ENCODE measurements around the gene MAGED4. TPM values are rescaled to one million over a fixed set of nuclear protein-coding genes. Genes with fewer than 3 reads are reported as not detected.
"Not testable (repeated sequence)": the region's sequence is repeated elsewhere in the genome, so short reads cannot be mapped to it uniquely, and the experiment has no call there.

The MAGED4 gene
- total and polyA plus RNA-seq, 7 donors = 0.27 to 11.4 (median 6.3) TPM; not detected in 1

DNA sequence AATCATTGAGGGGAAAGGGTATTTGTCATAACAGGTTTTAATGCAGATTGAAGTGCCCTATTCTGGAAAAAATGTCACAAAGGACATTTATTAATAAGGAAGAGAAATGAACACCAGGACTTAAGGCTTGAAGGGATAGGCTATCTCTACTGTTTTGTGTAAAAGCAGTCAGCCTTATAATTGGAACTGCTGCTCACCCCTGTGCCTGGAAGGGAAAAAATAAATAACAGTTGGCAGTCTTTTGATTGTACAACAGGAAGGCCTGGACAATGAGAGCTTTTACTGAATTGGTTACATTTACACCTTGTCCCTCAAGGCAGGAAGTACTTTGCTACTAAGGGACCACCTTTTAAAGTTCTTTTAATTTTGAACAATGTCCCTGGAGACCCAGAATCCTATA is 17.8 kb upstream of the MAGED4 start:
- intact Hi-C loops (cut with DNase I) = no loop called here
- Histone ChIP-seq H3K27me3 (no peaks in the 10 kb centered on the region), H3K36me3 (no peaks in the 10 kb centered on the region), H3K4me3 (no peak overlapping the region), H3K27ac (no peak overlapping the region), H3K4me1 (no peaks in the 10 kb centered on the region), H3K9me3 (no peaks in the 10 kb centered on the region)
- TF ChIP-seq, protein P1, sequence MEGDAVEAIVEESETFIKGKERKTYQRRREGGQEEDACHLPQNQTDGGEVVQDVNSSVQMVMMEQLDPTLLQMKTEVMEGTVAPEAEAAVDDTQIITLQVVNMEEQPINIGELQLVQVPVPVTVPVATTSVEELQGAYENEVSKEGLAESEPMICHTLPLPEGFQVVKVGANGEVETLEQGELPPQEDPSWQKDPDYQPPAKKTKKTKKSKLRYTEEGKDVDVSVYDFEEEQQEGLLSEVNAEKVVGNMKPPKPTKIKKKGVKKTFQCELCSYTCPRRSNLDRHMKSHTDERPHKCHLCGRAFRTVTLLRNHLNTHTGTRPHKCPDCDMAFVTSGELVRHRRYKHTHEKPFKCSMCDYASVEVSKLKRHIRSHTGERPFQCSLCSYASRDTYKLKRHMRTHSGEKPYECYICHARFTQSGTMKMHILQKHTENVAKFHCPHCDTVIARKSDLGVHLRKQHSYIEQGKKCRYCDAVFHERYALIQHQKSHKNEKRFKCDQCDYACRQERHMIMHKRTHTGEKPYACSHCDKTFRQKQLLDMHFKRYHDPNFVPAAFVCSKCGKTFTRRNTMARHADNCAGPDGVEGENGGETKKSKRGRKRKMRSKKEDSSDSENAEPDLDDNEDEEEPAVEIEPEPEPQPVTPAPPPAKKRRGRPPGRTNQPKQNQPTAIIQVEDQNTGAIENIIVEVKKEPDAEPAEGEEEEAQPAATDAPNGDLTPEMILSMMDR (IDR thresholded peaks at IDR 0.05) = no peak
- TF ChIP-seq POLR2AphosphoS5 (IDR thresholded peaks at IDR 0.05) (no peak), POLR2A (IDR thresholded peaks at IDR 0.05) (no peak), EP300 (IDR thresholded peaks at IDR 0.05) (no peak)
- DNase-seq = no peak

DNA sequence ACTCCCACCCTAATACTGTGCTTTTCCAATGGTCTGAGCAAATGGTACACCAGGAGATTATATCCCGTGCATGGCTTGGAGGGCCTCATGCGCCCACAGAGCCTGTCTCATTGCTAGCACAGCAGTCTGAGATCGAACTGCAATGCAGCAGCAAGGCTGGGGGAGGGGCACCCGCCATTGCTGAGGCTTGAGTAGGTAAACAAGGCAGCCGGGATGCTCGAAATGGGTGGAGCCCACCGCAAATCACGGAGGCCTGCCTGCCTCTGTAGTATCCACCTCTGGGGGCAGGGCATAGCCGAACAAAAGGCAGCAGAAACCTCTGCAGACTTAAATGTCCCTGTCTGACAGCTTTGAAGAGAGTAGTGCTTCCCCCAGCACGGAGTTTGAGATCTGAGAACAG is 13.6 kb upstream of the MAGED4 start:
- intact Hi-C loops (cut with DNase I); DNase-seq: not testable (repeated sequence)
- WGBS, 2 donors = 77 to 86% methylated on average over 10 of the region's 10 CpGs

DNA sequence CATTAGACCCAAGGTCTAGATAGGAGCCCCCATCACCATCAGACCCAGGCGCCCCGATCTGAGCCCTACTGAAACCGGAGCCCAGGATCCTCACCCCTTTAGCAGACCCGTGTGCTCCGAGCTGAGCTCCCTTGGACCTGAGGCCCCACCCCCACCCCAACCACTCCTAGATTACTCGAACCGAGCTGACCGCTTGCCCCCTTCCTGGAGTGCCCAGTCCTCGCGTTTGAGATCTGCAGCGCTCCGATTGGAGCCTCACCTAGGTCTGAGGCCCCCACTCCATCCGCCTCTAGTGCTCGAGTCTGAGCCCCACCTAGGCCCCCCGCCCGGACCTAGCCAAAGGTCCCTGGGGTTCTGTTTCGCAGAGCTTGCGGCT is 378 bp downstream of the MAGED4 start:
- H3K9me3 ChIP-seq; H3K27ac ChIP-seq; H3K4me3 ChIP-seq; H3K27me3 ChIP-seq; intact Hi-C loops (cut with DNase I); H3K36me3 ChIP-seq; DNase-seq; H3K4me1 ChIP-seq: not testable (repeated sequence)
- WGBS, 2 donors = no CpG with 5 or more reads among the region's 18 CpGs

More for the DNA sequence above, 13.6 kb upstream of the MAGED4 start:
- H3K9me3 ChIP-seq, H3K27ac ChIP-seq, H3K4me1 ChIP-seq, H3K4me3 ChIP-seq, H3K27me3 ChIP-seq, H3K36me3 ChIP-seq: not testable (repeated sequence)

DNA sequence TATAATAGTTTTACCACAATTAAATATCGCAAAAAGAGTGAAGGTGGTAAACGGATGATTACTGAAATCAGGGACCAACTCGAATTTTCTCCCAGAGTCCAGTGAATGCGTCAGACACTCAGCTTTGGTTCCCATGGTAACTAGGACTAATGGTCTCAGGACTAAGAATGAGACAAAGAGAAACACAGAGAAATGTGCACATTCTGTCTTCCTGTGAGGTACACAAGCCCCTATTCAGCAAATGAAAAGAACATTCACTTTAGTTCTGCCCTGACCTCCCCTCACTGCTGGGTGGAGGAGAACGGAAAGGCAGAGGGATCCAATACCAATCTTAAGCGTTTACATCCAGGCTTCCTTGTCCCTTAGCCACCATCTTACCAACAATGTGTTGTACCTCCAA is 26.7 kb downstream of the MAGED4 start:
- H3K4me1 ChIP-seq; DNase-seq; H3K27ac ChIP-seq; H3K36me3 ChIP-seq; H3K9me3 ChIP-seq; H3K27me3 ChIP-seq; intact Hi-C loops (cut with DNase I); H3K4me3 ChIP-seq: not testable (repeated sequence)
- WGBS, 2 donors = no CpG with 5 or more reads among the region's 6 CpGs

DNA sequence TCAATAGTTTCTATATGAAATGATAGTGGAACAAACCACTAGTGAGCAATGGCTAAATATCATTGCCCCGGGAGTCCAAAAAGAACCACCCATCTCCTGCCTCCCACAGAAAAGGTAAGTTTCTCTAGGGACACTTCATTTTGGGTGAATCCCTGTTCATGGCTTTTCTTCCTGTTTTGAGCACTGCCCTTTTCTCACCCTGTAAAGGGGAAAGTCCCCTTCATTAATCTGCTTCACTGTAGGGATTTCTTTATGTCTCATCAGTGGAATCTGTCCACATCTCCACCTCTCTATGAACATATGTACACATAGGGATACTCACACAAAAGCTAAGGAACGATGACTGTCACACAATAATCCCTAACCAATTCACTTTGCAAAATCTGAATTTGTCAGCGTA is 28.6 kb downstream of the MAGED4 start:
- WGBS, 2 donors = 86 to 89% methylated on average over 3 of the region's 3 CpGs
- TF ChIP-seq, protein P1 (IDR thresholded peaks at IDR 0.05) = no peak
- TF ChIP-seq POLR2A (IDR thresholded peaks at IDR 0.05) = no peak
- TF ChIP-seq EP300 (IDR thresholded peaks at IDR 0.05) = no peak
- TF ChIP-seq POLR2AphosphoS5 (IDR thresholded peaks at IDR 0.05) = no peak
- H3K27ac ChIP-seq = no peak overlapping the region
- no peaks in the 10 kb centered on the region for H3K4me1 ChIP-seq
- intact Hi-C loops (cut with DNase I) = no loop called here
- DNase-seq = no peak
- no peaks in the 10 kb centered on the region for H3K9me3 ChIP-seq
- H3K36me3 ChIP-seq = no peaks in the 10 kb centered on the region
- H3K27me3 ChIP-seq = no peaks in the 10 kb centered on the region
- H3K4me3 ChIP-seq = no peak overlapping the region

DNA sequence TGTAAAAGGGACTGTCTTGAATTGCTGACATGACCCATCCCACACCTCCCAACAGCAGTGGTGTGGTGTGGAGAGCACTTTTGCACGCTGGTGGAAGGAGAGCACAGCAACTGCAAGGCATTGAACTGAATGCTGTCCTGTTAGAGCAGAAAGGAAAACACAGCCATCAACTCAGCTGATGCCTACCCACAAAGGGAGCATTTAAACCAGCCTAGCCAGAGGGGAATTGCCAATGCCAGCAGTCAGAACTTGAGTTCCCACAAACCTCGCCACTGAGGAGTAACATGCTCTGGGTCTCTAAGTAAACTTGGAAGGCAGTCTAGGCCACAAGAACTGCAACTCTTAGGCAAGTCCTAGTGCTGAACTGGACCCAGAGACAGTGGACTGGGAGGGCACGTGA is 31.9 kb downstream of the MAGED4 start:
- no peak for TF ChIP-seq POLR2A (IDR thresholded peaks at IDR 0.05)
- Histone ChIP-seq H3K27me3 (no peaks in the 10 kb centered on the region), H3K9me3 (no peaks in the 10 kb centered on the region), H3K4me3 (no peak overlapping the region), H3K27ac (no peak overlapping the region), H3K36me3 (no peaks in the 10 kb centered on the region), H3K4me1 (no peaks in the 10 kb centered on the region)
- no peak for DNase-seq
- intact Hi-C loops (cut with DNase I) = no loop called here
- WGBS, 2 donors = 80 to 85% methylated on average over 3 of the region's 3 CpGs

DNA sequence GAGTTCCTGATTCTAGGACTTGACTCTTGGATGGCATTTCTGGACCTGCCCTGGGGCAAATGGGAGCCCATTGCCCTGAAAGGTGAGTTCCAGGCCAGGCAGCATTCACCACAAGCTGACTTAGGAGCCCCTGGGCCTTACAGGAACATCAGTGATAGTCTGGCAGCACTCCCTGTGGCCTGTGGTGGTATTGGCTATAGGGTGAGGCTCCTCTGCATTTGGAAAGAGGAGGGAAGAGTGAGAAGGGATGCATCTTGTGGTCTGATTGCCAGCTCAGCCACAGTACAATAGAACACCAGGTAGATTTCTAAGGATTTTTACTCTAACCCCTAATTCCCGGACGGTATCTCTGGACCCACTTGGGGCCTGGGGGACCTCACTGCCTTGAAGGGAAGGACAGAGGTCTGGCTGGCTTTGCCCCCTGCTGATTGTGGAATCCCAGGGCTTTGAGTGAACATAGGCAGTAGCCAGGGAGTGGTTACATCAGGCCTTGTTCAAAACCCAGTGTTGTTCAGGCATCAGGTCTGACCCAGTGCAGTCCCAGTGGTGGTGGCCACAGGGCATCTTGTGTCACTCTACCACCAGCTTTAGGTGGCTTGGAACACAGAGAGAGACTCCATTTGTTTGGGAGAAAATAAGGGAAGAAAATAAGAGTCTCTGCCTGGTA is 32.9 kb downstream of the MAGED4 start:
- Histone ChIP-seq H3K27me3 (no peaks in the 10 kb centered on the region), H3K27ac (no peak overlapping the region), H3K4me1 (no peaks in the 10 kb centered on the region), H3K4me3 (no peak overlapping the region), H3K9me3 (no peaks in the 10 kb centered on the region), H3K36me3 (no peaks in the 10 kb centered on the region)
- intact Hi-C loops (cut with DNase I) = no loop called here
- DNase-seq = no peak
- TF ChIP-seq, protein P1 (IDR thresholded peaks at IDR 0.05) = no peak
- TF ChIP-seq POLR2A (IDR thresholded peaks at IDR 0.05) = no peak
- no peak for TF ChIP-seq EP300 (IDR thresholded peaks at IDR 0.05)
- no peak for TF ChIP-seq POLR2AphosphoS5 (IDR thresholded peaks at IDR 0.05)
- 81 to 82% methylated on average over 2 of the region's 2 CpGs for WGBS, 2 donors
